CD14-positive monocyte (primary cell): Measurements from ENCODE around the gene ACY1. TPM values are rescaled to one million over a fixed set of nuclear protein-coding genes. Genes with fewer than 3 reads are reported as not detected.

Experiments
- DNase-seq, 3 donors: peaks; one replicate each; pipeline ENCODE4 v3.0.0-alpha.2; 2011 to 2022
- H2AFZ ChIP-seq: 2 replicates; pipeline ENCODE4 v1.6.0; 2012; ENCODE audit warnings: mild to moderate bottlenecking, low read depth, low read length, inconsistent platforms; ENCODE audit not compliant: insufficient read depth, poor library complexity, severe bottlenecking
- H3K27ac ChIP-seq, 2 donors: 1 replicate in 1 of 2; 2 replicates in 1 of 2; pipeline ENCODE4 v1.5.1; 2012 to 2013; ENCODE audit warnings: low read length in 2 of 2, control low read depth in 1 of 2, inconsistent platforms in 1 of 2, low read depth in 1 of 2, mild to moderate bottlenecking in 1 of 2
- H3K27me3 ChIP-seq, 2 donors: one replicate each; pipeline versions ENCODE4 v1.6.0 to v1.6.1; 2011 to 2013; ENCODE audit warnings: low read length in 2 of 2; ENCODE audit not compliant: control insufficient read depth in 2 of 2, insufficient read depth in 2 of 2
- H3K36me3 ChIP-seq, 2 donors: replicated peaks in 1 of 2; 1 replicate in 1 of 2; 2 replicates in 1 of 2; pipeline versions ENCODE4 v1.5.1 to v1.6.1; 2012 to 2013; ENCODE audit warnings: low read length in 2 of 2, control low read depth in 1 of 2, inconsistent platforms in 1 of 2, mild to moderate bottlenecking in 1 of 2; ENCODE audit not compliant: insufficient read depth in 2 of 2, control insufficient read depth in 1 of 2
- H3K4me1 ChIP-seq, 2 donors: 1 replicate in 1 of 2; 2 replicates in 1 of 2; pipeline versions ENCODE4 v1.5.1 to v1.6.1; 2012 to 2013; ENCODE audit warnings: low read length in 2 of 2, control low read depth in 1 of 2, inconsistent platforms in 1 of 2, mild to moderate bottlenecking in 1 of 2, moderate library complexity in 1 of 2; ENCODE audit not compliant: insufficient read depth in 2 of 2, control insufficient read depth in 1 of 2
- H3K4me2 ChIP-seq: replicated peaks from 2 replicates; pipeline ENCODE3; 2012; ENCODE audit warnings: low read length, moderate library complexity, mild to moderate bottlenecking; ENCODE audit not compliant: poor library complexity, severe bottlenecking; ENCODE audit errors: extremely low read depth
- H3K4me3 ChIP-seq, 3 experiments: fragments of 200-600 bp in 1 of 3; sonication (generic) in 1 of 3; replicated peaks in 1 of 3; 1 replicate in 2 of 3; 2 replicates in 1 of 3; pipeline ENCODE4 v1.5.1; 2011 to 2013; ENCODE audit warnings: low read length in 3 of 3, mild to moderate bottlenecking in 3 of 3, control low read depth in 2 of 3, low read depth in 2 of 3, inconsistent platforms in 1 of 3, moderate library complexity in 1 of 3
- H3K79me2 ChIP-seq: 2 replicates; pipeline ENCODE4 v1.6.0; 2012; ENCODE audit warnings: mild to moderate bottlenecking, control low read depth, inconsistent platforms, low read length, moderate library complexity; ENCODE audit not compliant: insufficient read depth
- H3K9ac ChIP-seq: 2 replicates; pipeline ENCODE4 v1.6.0; 2017; ENCODE audit warnings: low read length, mild to moderate bottlenecking; ENCODE audit not compliant: insufficient read depth, poor library complexity, severe bottlenecking
- H3K9me3 ChIP-seq, 2 donors: replicated peaks in 1 of 2; 1 replicate in 1 of 2; 2 replicates in 1 of 2; pipeline versions ENCODE4 v1.5.1 to v1.6.1; 2012 to 2013; ENCODE audit warnings: low read length in 2 of 2, control low read depth in 1 of 2; ENCODE audit not compliant: control insufficient read depth in 1 of 2, insufficient read depth in 1 of 2
- H4K20me1 ChIP-seq: 2 replicates; pipeline ENCODE4 v1.6.0; 2012; ENCODE audit warnings: mild to moderate bottlenecking, low read length, control low read depth, moderate library complexity; ENCODE audit not compliant: insufficient read depth
- H3K27ac Mint-ChIP-seq, 7 donors: one replicate each; pipeline ENCODE4 v1.8.0; 2020; ENCODE audit warnings: mild to moderate bottlenecking in 7 of 7, mixed read lengths in 7 of 7, moderate library complexity in 6 of 7, inconsistent platforms in 2 of 7
- H3K27me3 Mint-ChIP-seq, 3 donors: one replicate each; pipeline ENCODE4 v1.8.0; 2021 to 2022; ENCODE audit warnings: low read depth in 3 of 3, mild to moderate bottlenecking in 3 of 3, mixed read lengths in 3 of 3, moderate library complexity in 3 of 3, inconsistent platforms in 1 of 3
- H3K36me3 Mint-ChIP-seq, 2 donors: one replicate each; pipeline ENCODE4 v1.8.0; 2020; ENCODE audit warnings: mixed read lengths in 2 of 2, inconsistent platforms in 1 of 2, mild to moderate bottlenecking in 1 of 2
- H3K4me1 Mint-ChIP-seq: one replicate; pipeline ENCODE4 v1.8.0; 2020; ENCODE audit warnings: mild to moderate bottlenecking, mixed read lengths
- H3K4me3 Mint-ChIP-seq, 2 donors: one replicate each; pipeline ENCODE4 v1.8.0; 2020; ENCODE audit warnings: mild to moderate bottlenecking in 2 of 2, mixed read lengths in 2 of 2, moderate library complexity in 1 of 2
- H3K9me3 Mint-ChIP-seq, 7 donors: one replicate each; pipeline ENCODE4 v1.8.0; 2020 to 2022; ENCODE audit warnings: mixed read lengths in 7 of 7, mild to moderate bottlenecking in 6 of 7, moderate library complexity in 6 of 7, inconsistent platforms in 2 of 7
- CTCF ChIP-seq: fragments of 200-600 bp; IDR thresholded peaks from one replicate; pipeline ENCODE4 v1.8.0; 2022; ENCODE audit warnings: antibody characterized with exemption, mild to moderate bottlenecking
- WGBS: methylation state at CpG from one replicate; pipeline ENCODE4 v1.1.5; 2013; ENCODE audit warnings: missing lambda C conversion rate; ENCODE audit not compliant: insufficient coverage; 5-methylcytosine and 5-hydroxymethylcytosine counted together
- intact Hi-C, 2 donors: fragments of 100-400 bp; cut with micrococcal nuclease; formaldehyde crosslinking; loops; one replicate each; pipeline versions ENCODE4 v1.15.0 to v1.15.1; 2023
- polyA plus RNA-seq, 3 donors: library from polyadenylated mRNA; depleted of rRNA in 1 of 3; unstranded in 2 of 3; stranded (reverse) in 1 of 3; fragments of 300-500 nt in 2 of 3; fragments of >200 nt in 1 of 3; fragmentation: Illumina TruSeq in 2 of 3; gene quantifications; 1 replicate in 2 of 3; 2 replicates in 1 of 3; pipeline ENCODE4 v1.2.3, GENCODE V29; 2012 to 2021

Gene ACY1
- polyA plus RNA-seq, 3 donors, result 13.3 to 18.0 (median 14.5) TPM

- Histone ChIP-seq H3K4me3 (no peak overlapping the region), H3K4me1 (peaks cover 45 to 51% of the 10 kb centered on the region in 2 donors), H3K4me2 (no peak overlapping the region), H3K27ac (no peak overlapping the region), H3K79me2 (no peaks in the 10 kb centered on the region), H3K9ac (peak overlapping the region; percentile 13), H3K9me3 (no peaks in the 10 kb centered on the region), H4K20me1 (no peaks in the 10 kb centered on the region), H3K36me3 (no peaks in the 10 kb centered on the region), H3K27me3 (peaks cover 2 to 27% of the 10 kb centered on the region in 2 donors), H2AFZ (no peak overlapping the region)
- H3K27me3 Mint-ChIP-seq, result peaks cover 21 to 41% (median 26%) of the 10 kb centered on the region in 3 donors
- H3K4me1 Mint-ChIP-seq, result peaks cover 41% of the 10 kb centered on the region
- intact Hi-C loops, result no loop called here
- peak overlapping the region in 1 of 7 donors; percentile 58 for H3K27ac Mint-ChIP-seq
- TF ChIP-seq CTCF, result no peak
- WGBS, result 91% methylated on average over 14 of the region's 15 CpGs
- H3K4me3 Mint-ChIP-seq, result no peak overlapping the region
- DNase-seq, result no peak
- H3K9me3 Mint-ChIP-seq, result peaks cover 0 to 5% (median 0%) of the 10 kb centered on the region in 7 donors
- no peaks in the 10 kb centered on the region for H3K36me3 Mint-ChIP-seq
Measured at GRCh38 chr3:51957520-51958205, 25.7 kb upstream of the ACY1 start.

- Mint-ChIP-seq H3K27me3 (peaks cover 22 to 51% (median 24%) of the 10 kb centered on the region in 3 donors), H3K4me1 (peaks cover 30% of the 10 kb centered on the region), H3K4me3 (peak overlapping the region in 1 of 2 donors; percentile 0), H3K9me3 (peaks cover 0 to 5% (median 0%) of the 10 kb centered on the region in 7 donors), H3K27ac (no peak overlapping the region), H3K36me3 (no peaks in the 10 kb centered on the region)
- TF ChIP-seq CTCF, result no peak
- H4K20me1 ChIP-seq, result no peaks in the 10 kb centered on the region
- intact Hi-C loops, result no loop called here
- H3K4me1 ChIP-seq, result peaks cover 34 to 40% of the 10 kb centered on the region in 2 donors
- H3K27me3 ChIP-seq, result peaks cover 2 to 36% of the 10 kb centered on the region in 2 donors
- DNase-seq, result no peak
- no peak overlapping the region for H3K9ac ChIP-seq
- H3K79me2 ChIP-seq, result no peaks in the 10 kb centered on the region
- H3K4me2 ChIP-seq, result no peak overlapping the region
- H3K4me3 ChIP-seq, result no peak overlapping the region
- H3K36me3 ChIP-seq, result no peaks in the 10 kb centered on the region
- no peak overlapping the region for H2AFZ ChIP-seq
- WGBS, result 91% methylated on average over 7 of the region's 20 CpGs
- no peaks in the 10 kb centered on the region for H3K9me3 ChIP-seq
- no peak overlapping the region for H3K27ac ChIP-seq
Measured at GRCh38 chr3:51958603-51959521, 24.5 kb upstream of the ACY1 start.
